Adipose tissue (tissue), 3 donors: ENCODE measurements around the gene MORN3. TPM values are rescaled to one million over a fixed set of nuclear protein-coding genes. Genes with fewer than 3 reads are reported as not detected.
"Not testable (repeated sequence)": the region's sequence is repeated elsewhere in the genome, so short reads cannot be mapped to it uniquely, and the experiment has no call there.

Experiments
- H3K27ac ChIP-seq: one replicate; pipeline ENCODE4 v1.5.1; 2013; ENCODE audit warnings: low read depth, low read length
- WGBS, 3 donors: extraction: QIAGEN DNeasy Blood & Tissue Kit; methylation state at CpG; one replicate each; pipeline ENCODE4 v1.1.7; 2013; 5-methylcytosine and 5-hydroxymethylcytosine counted together
- polyA plus RNA-seq, 3 donors: library from polyadenylated mRNA; stranded (reverse); fragments of 200-250 nt; gene quantifications; one replicate each; pipeline ENCODE4 v1.2.3, GENCODE V29; 2013
- donor health status: healthy with polysubstance abuse.
- donor health status: Bipolar disorder and iron deficiency.
- donor health status: healthy.

MORN3 gene
- polyA plus RNA-seq, 3 donors = 0.15 to 0.39 (median 0.34) TPM

- 33 to 47% (median 44%) methylated on average over 9 of the region's 9 CpGs for WGBS, 3 donors
- no peak overlapping the region for H3K27ac ChIP-seq
Measured at GRCh38 chr12:121697093-121697698, 27.7 kb upstream of the MORN3 start.

GRCh38 chr12:121693155-121693687 lies 23.8 kb upstream of the MORN3 start:
- no peak overlapping the region for H3K27ac ChIP-seq
- 69 to 86% (median 82%) methylated on average over 7 of the region's 7 CpGs for WGBS, 3 donors

- 76 to 79% (median 76%) methylated on average over 3 of the region's 3 CpGs for WGBS, 3 donors
- H3K27ac ChIP-seq = not testable (repeated sequence)
Measured at GRCh38 chr12:121692744-121693143, 23.3 kb upstream of the MORN3 start.

GRCh38 chr12:121689430-121689829 lies 20.0 kb upstream of the MORN3 start:
- no peak overlapping the region for H3K27ac ChIP-seq
- WGBS, 3 donors = 87 to 96% (median 91%) methylated on average over 2 of the region's 2 CpGs

- WGBS, 3 donors = 49 to 72% (median 72%) methylated on average over 3 of the region's 3 CpGs
- no peak overlapping the region for H3K27ac ChIP-seq
Measured at GRCh38 chr12:121688966-121689365, 19.5 kb upstream of the MORN3 start.

- not testable (repeated sequence) for H3K27ac ChIP-seq
Measured at GRCh38 chr12:121679661-121680197, 10.3 kb upstream of the MORN3 start.

GRCh38 chr12:121678716-121679300 lies 9.4 kb upstream of the MORN3 start:
- H3K27ac ChIP-seq = no peak overlapping the region
- 73 to 78% (median 73%) methylated on average over 8 to 9 of the region's 9 CpGs for WGBS, 3 donors

More at GRCh38 chr12:121679661-121680197, 10.3 kb upstream of the MORN3 start:
- 75 to 93% (median 90%) methylated on average over 13 of the region's 13 CpGs for WGBS, 3 donors

- 83 to 87% (median 86%) methylated on average over 3 of the region's 3 CpGs for WGBS, 3 donors
- no peak overlapping the region for H3K27ac ChIP-seq
Measured at GRCh38 chr12:121678305-121678704, 8.9 kb upstream of the MORN3 start.

- 95 to 97% (median 95%) methylated on average over 4 to 5 of the region's 5 CpGs for WGBS, 3 donors
- H3K27ac ChIP-seq = no peak overlapping the region
Measured at GRCh38 chr12:121676190-121676589, 6.7 kb upstream of the MORN3 start.

GRCh38 chr12:121673013-121673511 lies 3.6 kb upstream of the MORN3 start:
- WGBS, 3 donors = 30 to 71% (median 57%) methylated on average over 11 to 12 of the region's 12 CpGs
- no peak overlapping the region for H3K27ac ChIP-seq

GRCh38 chr12:121668750-121669520 lies 519 bp downstream of the MORN3 start:
- 74 to 84% (median 75%) methylated on average over 18 of the region's 18 CpGs for WGBS, 3 donors
- no peak overlapping the region for H3K27ac ChIP-seq

GRCh38 chr12:121666829-121667228 lies 2.6 kb downstream of the MORN3 start:
- WGBS, 3 donors = 76 to 87% (median 83%) methylated on average over 6 of the region's 6 CpGs
- not testable (repeated sequence) for H3K27ac ChIP-seq

GRCh38 chr12:121663610-121663929 lies 5.9 kb downstream of the MORN3 start:
- no peak overlapping the region for H3K27ac ChIP-seq
- 51 to 79% (median 60%) methylated on average over 3 of the region's 3 CpGs for WGBS, 3 donors

- WGBS, 3 donors = 83 to 91% (median 84%) methylated on average over 11 of the region's 11 CpGs
- H3K27ac ChIP-seq = not testable (repeated sequence)
Measured at GRCh38 chr12:121661353-121662105, 7.9 kb downstream of the MORN3 start.

GRCh38 chr12:121657305-121658008 lies 12.0 kb downstream of the MORN3 start:
- WGBS, 3 donors = 89 to 92% (median 91%) methylated on average over 18 of the region's 18 CpGs
- no peak overlapping the region for H3K27ac ChIP-seq

- H3K27ac ChIP-seq = no peak overlapping the region
- WGBS, 3 donors = 95 to 98% (median 96%) methylated on average over 2 of the region's 2 CpGs
Measured at GRCh38 chr12:121656122-121656521, 13.3 kb downstream of the MORN3 start.

GRCh38 chr12:121653999-121654398 lies 15.5 kb downstream of the MORN3 start:
- no peak overlapping the region for H3K27ac ChIP-seq
- WGBS, 3 donors = 62 to 66% (median 64%) methylated on average over 15 to 18 of the region's 18 CpGs
